ENCODE results near the gene AXIN2. TPM values are rescaled to one million over a fixed set of nuclear protein-coding genes. Genes with fewer than 3 reads are reported as not detected.

AXIN2 gene
- total RNA-seq, 1 experiment from 2014 or later: 2.6 TPM

DNA sequence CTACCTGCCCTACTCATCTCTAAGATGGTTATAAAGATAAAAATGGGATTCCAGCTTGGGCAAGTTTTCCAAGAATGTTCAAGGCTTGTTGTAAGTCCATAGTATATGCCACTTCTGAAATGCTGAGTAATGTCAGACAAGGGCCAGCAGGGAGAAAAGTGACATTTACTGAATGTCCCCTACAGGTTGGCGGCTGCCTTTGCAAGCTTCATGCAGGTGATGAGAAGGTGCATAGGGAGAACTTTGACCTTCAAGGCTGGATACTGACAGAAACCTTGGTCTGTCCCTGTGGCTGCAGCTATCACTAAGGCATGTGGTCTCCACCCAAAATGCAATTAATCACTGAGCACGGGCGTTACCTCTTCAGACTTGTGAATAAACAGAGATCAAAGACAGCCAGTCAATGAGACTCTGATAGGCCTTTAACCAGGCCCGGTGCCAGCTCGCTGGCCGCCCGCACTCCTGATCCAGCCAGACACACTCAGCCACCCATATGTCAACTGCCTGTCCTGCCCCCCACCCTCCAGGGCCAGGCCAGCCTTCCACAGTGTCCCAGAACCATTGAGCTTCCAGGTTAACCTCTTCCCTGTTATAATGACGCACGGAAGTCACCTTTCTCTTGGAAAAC is 26.8 kb upstream of the AXIN2 start:
- H3K9me3 ChIP-seq: no peaks in the 10 kb centered on the region
- no peak overlapping the region for H3K4me3 ChIP-seq
- no peak for DNase-seq
- no peaks in the 10 kb centered on the region for H3K36me3 ChIP-seq
- no peaks in the 10 kb centered on the region for H3K27me3 ChIP-seq

DNA sequence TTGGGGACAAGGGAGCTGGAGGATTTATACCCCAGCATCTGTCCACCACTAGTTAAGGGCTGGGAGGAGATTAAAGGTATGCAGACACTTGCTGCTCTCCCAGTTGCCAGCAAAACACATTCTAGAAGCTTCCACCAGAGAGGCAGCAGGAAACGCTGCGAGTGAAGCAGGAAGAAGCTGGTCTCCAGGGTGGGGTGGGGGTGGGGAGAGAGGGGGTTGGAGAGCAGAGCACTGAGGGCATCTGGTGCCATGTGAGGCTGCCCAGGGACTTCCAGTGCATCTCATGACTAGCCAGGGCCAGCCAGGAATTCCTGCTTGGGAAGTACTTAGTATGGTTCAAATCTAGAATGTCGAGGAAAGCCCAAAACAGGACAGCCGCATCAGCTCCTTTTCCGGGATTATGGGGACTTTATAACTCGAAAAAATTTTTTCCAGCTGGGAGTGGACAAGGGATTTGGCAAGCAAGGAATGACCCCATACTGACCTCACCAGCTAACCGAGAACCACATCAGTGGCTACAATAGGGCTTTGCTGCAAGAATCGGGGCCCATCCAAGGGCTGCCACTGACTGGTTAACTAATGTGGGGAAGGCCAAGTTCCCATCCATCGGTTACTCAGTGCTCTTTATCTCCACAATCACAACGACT is 26.2 kb upstream of the AXIN2 start:
- no peaks in the 10 kb centered on the region for H3K9me3 ChIP-seq
- H3K4me3 ChIP-seq: no peak overlapping the region
- H3K27me3 ChIP-seq: no peaks in the 10 kb centered on the region
- DNase-seq: no peak
- no peaks in the 10 kb centered on the region for H3K36me3 ChIP-seq

DNA sequence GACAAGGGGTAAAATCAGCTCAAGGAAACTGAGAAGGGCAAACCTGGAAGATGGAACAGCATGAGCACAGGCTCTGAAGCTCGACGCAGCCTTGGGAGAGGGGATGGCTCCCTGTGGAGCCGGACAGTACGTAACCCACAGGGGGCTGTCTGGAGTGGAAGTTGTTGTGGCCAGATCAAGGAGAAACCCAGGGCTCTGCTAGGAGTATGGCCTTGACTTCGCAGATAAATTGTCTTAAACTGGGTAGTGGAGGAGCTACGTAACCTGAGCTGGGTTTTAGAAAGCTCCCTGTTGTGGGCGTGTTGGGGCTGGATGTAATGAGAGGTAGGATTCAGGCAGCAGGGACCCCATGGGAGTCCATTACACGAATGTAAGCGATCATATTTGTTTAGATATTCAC is 25.5 kb upstream of the AXIN2 start:
- no peak for DNase-seq
- H3K9me3 ChIP-seq: no peaks in the 10 kb centered on the region
- no peaks in the 10 kb centered on the region for H3K27me3 ChIP-seq
- no peaks in the 10 kb centered on the region for H3K36me3 ChIP-seq
- H3K4me3 ChIP-seq: no peak overlapping the region

DNA sequence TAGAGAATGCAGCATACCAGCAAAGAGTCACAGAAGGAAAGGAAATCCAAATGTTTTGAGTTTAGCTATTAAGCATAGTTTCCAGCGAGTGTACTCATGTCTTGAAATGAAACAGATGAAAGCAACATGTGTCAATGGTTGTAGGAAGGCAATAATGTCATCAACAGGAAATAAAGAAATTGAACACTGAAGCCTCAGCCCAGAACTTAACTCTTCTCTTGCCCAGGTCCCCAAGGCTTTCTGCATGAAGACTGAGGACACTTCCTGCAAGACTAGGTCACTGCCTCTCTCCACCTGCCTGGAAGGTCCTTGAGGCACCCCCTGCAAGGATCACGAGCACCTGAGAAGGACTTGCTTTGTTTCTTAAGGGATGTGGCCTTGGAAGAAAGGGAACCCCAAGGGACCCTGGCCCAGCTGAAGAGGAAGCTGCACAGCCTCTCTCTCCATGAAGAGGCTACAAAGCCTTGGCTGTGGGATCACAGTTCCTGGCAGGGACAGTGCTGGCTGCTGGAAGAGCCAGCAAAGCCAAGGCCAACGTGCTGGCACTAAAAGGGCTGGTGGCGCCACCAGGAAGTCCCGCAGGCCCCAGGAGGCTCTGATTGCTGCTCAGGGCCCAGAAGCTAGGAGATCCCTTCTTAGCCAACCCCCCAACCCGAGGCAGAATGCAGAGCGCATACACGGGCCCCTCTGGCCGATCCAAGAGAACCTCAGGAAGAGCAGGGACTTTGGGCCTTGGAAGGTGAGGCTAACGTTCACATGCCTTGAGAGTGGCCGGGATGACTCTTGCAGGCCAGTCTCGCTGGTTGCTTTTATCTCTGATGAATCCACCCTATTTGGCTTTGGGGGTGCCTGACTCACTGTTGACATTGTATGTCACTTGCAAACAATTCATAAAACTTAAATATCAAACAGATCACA is 23.4 kb upstream of the AXIN2 start:
- Histone ChIP-seq H3K9me3 (no peaks in the 10 kb centered on the region), H3K36me3 (no peaks in the 10 kb centered on the region), H3K27me3 (no peaks in the 10 kb centered on the region), H3K4me3 (no peak overlapping the region)
- DNase-seq: peak; percentile 25

DNA sequence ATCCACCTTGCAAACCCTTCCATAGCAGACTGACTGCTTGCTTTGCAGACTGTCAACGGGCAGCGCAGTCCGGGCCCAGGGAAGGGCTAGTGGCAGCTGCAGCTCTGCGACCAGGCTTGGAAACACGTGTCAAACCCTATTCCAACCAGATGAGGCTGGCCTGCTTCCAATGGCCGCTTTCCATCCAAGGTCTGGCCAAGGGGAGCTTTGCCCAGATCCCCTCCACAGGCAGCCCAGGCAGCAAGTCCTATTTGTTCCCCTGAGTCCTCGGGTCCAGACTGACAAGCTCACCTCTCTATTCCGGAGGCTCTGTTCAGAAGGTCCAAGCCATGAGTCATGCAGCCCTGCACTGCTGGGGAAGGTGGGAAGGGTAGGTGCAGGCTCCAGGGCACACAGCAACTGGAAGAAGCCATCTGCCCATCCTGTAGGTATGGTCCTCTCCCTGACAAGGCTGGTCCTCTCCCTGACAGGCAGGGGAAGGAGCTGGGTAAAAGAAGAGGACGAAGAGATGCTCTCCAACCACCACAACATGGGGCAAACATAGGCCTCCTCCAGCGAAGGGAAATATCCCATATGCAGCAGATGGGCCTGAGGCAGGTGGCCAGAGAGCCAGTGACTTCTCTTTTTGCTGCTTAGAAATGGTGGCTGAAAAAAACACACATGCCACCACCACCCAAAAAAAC is 22.6 kb upstream of the AXIN2 start:
- Histone ChIP-seq H3K36me3 (no peaks in the 10 kb centered on the region), H3K4me3 (no peak overlapping the region)
- DNase-seq: no peak

DNA sequence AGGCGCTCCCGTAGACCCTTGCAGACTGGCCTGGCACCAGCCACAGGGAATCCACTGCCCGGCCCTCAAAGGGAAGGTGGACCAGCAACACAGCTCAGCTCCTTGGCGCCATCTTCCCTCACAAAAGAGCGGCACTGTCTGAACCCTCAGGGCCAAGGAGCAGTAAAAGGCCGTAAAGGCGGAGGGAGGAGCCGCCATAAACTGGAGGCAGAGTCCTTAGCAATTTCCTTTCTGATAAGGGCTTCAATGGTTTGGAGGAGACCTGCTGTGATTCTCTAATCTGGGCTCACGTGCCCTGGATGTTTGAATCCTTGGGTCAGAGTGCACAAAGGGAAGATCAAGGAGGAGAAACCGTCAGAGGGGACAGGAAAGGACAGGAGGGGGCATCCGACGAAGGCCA is 15.5 kb upstream of the AXIN2 start:
- H3K9me3 ChIP-seq: no peaks in the 10 kb centered on the region
- no peak overlapping the region for H3K4me3 ChIP-seq
- no peaks in the 10 kb centered on the region for H3K36me3 ChIP-seq
- DNase-seq: no peak
- H3K27me3 ChIP-seq: no peaks in the 10 kb centered on the region

More for the DNA sequence above, 22.6 kb upstream of the AXIN2 start:
- Histone ChIP-seq H3K27me3 (no peaks in the 10 kb centered on the region), H3K9me3 (no peaks in the 10 kb centered on the region)

DNA sequence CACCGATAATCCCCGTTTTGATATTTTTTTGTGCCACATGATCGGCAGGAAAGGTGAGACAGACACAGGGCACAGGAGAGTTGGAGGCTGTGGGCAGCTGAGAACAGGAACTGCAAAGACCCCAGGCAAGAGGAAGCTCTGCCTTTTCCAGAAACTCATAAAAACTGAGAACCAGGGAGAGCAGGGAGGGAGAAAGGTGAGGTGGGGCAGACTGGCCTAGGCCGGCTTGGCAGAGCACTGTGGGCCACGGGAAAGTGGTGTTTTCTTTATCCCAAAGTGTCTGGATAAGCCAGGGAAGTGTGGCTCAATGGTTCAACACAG is 11.8 kb upstream of the AXIN2 start:
- Histone ChIP-seq H3K27me3 (no peaks in the 10 kb centered on the region), H3K4me3 (no peak overlapping the region), H3K9me3 (no peaks in the 10 kb centered on the region), H3K36me3 (no peaks in the 10 kb centered on the region)
- DNase-seq: no peak

DNA sequence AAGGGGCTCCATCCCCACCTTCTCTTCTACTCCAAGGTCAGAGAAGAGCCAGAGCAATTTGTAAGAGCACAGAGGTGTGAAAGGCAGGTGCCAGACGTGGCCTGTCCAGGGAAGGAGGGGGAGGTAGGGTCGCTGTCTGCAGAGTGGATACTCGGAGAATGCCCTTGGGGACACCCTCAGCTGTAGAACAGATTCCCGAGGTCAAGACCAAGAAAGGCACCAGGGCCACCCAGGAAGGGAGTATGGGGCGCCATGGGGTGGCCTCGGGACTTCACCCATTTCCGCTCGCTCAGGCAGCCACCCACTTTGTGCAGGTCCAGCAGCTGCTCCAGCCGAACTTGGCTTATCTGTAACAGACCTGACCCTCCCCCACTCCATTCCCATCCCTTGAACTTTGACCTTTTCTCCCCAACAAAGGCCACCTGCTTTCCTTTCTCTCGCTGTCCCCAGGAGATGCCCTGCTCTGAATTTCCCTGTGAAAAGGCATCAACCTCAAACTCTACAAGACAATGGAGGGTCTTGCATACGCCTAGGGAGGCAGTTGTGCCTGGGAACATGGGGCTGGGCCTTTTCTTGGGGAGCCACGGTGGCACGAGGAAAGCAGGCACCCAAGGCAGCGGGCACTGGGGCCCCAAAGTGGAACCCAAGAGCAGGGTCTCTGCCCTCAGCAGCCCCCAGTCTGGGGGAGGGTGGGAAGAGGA is 11.3 kb upstream of the AXIN2 start:
- DNase-seq: no peak
- Histone ChIP-seq H3K36me3 (no peaks in the 10 kb centered on the region), H3K4me3 (no peak overlapping the region), H3K27me3 (no peaks in the 10 kb centered on the region), H3K9me3 (no peaks in the 10 kb centered on the region)

DNA sequence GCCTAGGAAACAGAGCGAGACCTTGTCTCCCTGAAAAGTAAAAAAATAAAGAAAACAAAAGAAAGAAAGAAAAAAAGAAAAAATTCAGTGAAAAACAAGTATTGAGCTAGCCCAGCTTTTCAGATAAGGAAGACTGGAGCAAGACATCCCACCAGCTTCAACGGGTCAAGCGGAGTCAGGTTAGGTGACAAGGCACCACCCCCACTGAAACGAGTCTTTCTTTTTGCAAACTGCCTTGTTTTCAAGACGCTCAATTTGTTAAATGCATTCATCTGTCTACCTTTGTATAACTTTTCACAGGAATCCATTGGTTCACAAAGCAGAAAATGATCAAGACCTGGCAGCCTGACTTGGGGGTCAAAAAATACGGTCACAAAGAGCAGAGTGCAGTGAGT is 10.7 kb upstream of the AXIN2 start:
- DNase-seq: no peak
- Histone ChIP-seq H3K9me3 (no peaks in the 10 kb centered on the region), H3K4me3 (no peak overlapping the region), H3K27me3 (no peaks in the 10 kb centered on the region), H3K36me3 (no peaks in the 10 kb centered on the region)

DNA sequence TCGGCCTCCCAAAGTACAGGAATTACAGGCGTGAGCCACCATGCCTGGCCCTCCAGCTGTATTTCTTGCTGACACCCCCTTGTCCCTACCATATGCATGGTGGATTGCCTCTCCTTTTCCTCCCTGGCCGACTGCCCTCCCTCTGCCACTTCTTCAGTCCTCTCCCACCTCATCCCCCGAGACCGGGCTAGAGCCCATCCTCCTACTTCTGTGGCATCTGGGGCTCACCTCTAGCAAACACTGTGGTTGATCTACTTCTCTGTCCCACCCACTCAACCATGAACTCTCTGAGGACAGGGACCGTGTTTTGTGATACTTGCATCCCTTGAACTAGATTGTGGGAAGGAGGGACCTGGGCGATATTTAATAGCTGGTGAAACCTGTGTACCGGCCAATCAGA is 7.5 kb upstream of the AXIN2 start:
- Histone ChIP-seq H3K9me3 (no peaks in the 10 kb centered on the region), H3K4me3 (no peak overlapping the region), H3K36me3 (no peaks in the 10 kb centered on the region), H3K27me3 (no peaks in the 10 kb centered on the region)
- no peak for DNase-seq

DNA sequence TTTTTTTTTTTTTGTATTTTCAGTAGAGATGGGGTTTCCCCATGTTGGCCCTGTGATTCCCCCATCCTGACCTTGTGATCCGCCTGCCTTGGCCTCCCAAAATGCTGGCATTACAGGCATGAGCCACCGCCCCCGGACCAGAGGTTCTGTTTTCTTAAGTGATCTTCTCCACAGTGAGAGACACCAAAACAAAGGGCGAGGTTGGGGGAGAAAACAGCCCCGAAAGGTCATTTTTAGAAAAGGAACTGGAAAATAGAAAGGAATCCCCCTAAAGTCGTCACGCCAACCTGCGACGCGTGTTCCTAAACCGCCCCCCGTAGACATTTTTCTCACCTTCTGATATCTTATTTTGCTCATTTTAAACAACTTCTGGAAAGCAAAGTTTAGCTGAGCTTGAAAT is 6.1 kb upstream of the AXIN2 start:
- no peaks in the 10 kb centered on the region for H3K36me3 ChIP-seq
- H3K9me3 ChIP-seq: no peaks in the 10 kb centered on the region
- no peaks in the 10 kb centered on the region for H3K27me3 ChIP-seq
- DNase-seq: no peak
- H3K4me3 ChIP-seq: no peak overlapping the region

DNA sequence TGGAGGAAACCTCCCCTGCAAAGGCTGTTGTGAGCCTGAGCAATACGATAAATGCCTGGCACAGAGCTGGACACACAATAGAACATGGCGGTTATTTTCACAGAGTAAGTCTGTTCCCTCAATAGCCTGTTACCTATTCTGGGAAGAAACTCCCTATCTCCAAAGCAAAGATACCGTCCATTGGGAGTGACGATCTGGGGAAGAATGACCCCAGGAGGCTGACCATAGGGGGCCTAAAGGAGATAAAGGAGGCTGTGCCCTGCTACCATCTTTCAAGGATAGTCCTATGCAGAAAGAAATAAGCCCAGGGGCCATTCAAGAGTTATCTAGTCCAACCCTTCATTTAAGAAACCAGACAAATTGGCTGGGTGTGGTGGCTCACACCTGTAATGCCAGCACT is 4.1 kb upstream of the AXIN2 start:
- Histone ChIP-seq H3K4me3 (no peak overlapping the region), H3K9me3 (no peaks in the 10 kb centered on the region), H3K36me3 (no peaks in the 10 kb centered on the region), H3K27me3 (no peaks in the 10 kb centered on the region)
- DNase-seq: no peak

DNA sequence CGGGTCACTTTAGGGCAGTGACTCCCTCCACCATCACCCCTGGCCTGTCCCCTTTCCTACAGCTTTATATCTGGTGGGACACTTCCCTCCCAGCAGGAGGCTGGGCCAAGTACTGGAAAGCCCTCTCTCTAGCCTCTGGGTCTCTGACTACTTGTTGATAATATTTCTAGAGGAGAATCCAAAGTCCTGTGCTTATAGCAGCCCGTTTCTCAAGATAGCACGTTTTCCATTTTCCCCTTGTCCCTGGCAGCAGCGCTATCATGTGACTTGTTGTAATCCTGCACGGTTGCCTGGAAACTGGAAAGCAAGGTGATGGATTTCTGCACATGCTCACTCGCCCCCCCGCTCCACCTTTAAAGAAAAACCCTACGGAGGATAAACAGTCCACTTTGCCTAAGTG is 3.3 kb upstream of the AXIN2 start:
- Histone ChIP-seq H3K4me3 (no peak overlapping the region), H3K9me3 (no peaks in the 10 kb centered on the region), H3K36me3 (no peaks in the 10 kb centered on the region), H3K27me3 (no peaks in the 10 kb centered on the region)
- no peak for DNase-seq

DNA sequence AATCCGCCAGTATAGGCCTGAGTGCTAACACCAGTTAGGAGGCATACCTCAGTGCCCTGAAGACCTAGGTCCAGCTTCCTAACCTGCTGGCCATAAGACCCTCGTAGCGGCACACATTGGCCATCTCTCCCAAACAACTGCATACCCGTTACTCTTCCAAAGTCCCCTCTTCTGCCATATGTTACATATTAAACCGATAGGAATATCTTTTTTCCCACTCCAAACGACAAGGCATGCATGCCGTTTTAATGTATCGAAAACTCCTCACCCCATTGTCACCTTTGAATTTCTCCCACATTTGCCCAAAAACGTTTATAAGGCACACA is 721 bp upstream of the AXIN2 start:
- no peaks in the 10 kb centered on the region for H3K27me3 ChIP-seq
- H3K4me3 ChIP-seq: peak overlapping the region; percentile 78
- H3K36me3 ChIP-seq: peaks cover 9% of the 10 kb centered on the region; the same call in 1 of the 2 replicates
- H3K9me3 ChIP-seq: no peaks in the 10 kb centered on the region
- DNase-seq: no peak

DNA sequence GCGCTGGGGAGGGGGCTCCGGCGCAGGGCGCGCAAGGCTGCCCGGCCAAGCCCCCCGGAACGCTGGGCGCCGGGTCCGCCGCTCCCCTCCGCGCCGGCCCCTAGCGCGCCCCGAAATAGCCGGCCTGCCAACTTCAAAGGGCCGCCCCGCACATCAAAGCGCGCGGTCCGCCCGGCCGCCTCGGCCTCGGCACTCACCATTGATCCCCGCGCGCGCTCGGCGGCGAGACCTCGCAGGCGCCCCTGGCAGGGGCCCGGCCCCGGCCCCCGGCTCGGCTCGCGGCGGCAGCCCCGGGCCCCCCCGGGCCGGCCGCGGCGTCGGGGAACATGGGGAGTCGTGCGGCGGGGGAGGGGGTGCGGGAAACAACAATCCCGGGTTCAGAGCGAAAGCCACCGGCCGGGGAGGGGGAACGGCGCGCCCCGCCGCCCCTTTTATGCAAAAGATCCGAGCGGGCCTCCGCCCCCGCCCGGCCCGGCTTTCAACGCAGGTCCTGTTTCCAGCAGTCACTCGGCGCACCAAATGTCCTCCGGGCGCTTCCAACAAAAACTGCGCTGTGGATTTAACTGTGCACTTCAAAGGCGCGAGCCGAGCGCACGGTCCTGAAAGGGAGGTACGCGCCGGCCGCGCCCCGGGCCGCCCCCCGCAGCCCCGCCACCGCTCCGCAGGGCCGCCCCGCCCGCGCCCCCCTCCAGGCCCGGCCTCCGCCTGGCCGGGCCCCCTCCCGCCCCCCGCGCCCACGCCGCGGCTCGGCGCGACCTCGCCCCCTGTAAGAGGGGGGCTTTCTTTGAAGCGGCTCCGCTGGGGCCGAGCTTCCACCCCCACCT is 608 bp downstream of the AXIN2 start:
- no peaks in the 10 kb centered on the region for H3K27me3 ChIP-seq
- peak overlapping the region; percentile 78 for H3K4me3 ChIP-seq
- H3K36me3 ChIP-seq: peaks cover 13% of the 10 kb centered on the region
- H3K9me3 ChIP-seq: no peaks in the 10 kb centered on the region
- peak; percentile 86 for DNase-seq

All from MG63 (cell line).